NCI-H226 (cell line): Measurements from ENCODE around the gene RGS8.
"Not testable (repeated sequence)": the region's sequence is repeated elsewhere in the genome, so short reads cannot be mapped to it uniquely, and the experiment has no call there.

Experiments
- DNase-seq: peaks from one replicate; pipeline ENCODE4 v3.0.0-alpha.2; 2015

Gene RGS8

GRCh38 chr1:182700351-182700709 lies 15.9 kb upstream of the RGS8 start:
- no peak for DNase-seq

GRCh38 chr1:182699393-182700350 lies 15.3 kb upstream of the RGS8 start:
- no peak for DNase-seq

- DNase-seq: no peak
Measured at GRCh38 chr1:182698971-182699370, 14.6 kb upstream of the RGS8 start.

GRCh38 chr1:182693139-182693538 lies 8.8 kb upstream of the RGS8 start:
- DNase-seq: not testable (repeated sequence)

- DNase-seq: no peak
Measured at GRCh38 chr1:182690886-182691443, 6.6 kb upstream of the RGS8 start.

- DNase-seq: no peak
Measured at GRCh38 chr1:182688436-182689205, 4.2 kb upstream of the RGS8 start.

GRCh38 chr1:182687361-182687760 lies 3.0 kb upstream of the RGS8 start:
- DNase-seq: no peak

- DNase-seq: no peak
Measured at GRCh38 chr1:182686446-182686845, 2.1 kb upstream of the RGS8 start.

- no peak for DNase-seq
Measured at GRCh38 chr1:182685215-182685614, 828 bp upstream of the RGS8 start.

- DNase-seq: no peak
Measured at GRCh38 chr1:182682898-182683501, 1.4 kb downstream of the RGS8 start.

- DNase-seq: no peak
Measured at GRCh38 chr1:182682406-182682805, 2.0 kb downstream of the RGS8 start.

- no peak for DNase-seq
Measured at GRCh38 chr1:182681568-182681912, 2.8 kb downstream of the RGS8 start.

- DNase-seq: peak; percentile 17
Measured at GRCh38 chr1:182680901-182681567, 3.4 kb downstream of the RGS8 start.

GRCh38 chr1:182680408-182680807 lies 4.0 kb downstream of the RGS8 start:
- no peak for DNase-seq

- DNase-seq: no peak
Measured at GRCh38 chr1:182679684-182680083, 4.7 kb downstream of the RGS8 start.

GRCh38 chr1:182677397-182678098 lies 6.8 kb downstream of the RGS8 start:
- DNase-seq: no peak

- no peak for DNase-seq
Measured at GRCh38 chr1:182676274-182676673, 8.1 kb downstream of the RGS8 start.

GRCh38 chr1:182674346-182675246 lies 9.8 kb downstream of the RGS8 start:
- DNase-seq: no peak

GRCh38 chr1:182672487-182672836 lies 11.9 kb downstream of the RGS8 start:
- no peak for DNase-seq

- DNase-seq: no peak
Measured at GRCh38 chr1:182671750-182672486, 12.5 kb downstream of the RGS8 start.
